SU-DHL-6 (cell line): ENCODE measurements around the gene NPHP4.

ENCODE experiments used
- H2AFZ ChIP-seq: fragments of 200-600 bp; sonication (generic); 2 replicates; pipeline ENCODE4 v1.6.1; 2014; ENCODE audit warnings: low read depth, mild to moderate bottlenecking, moderate library complexity, mixed read lengths, antibody characterized with exemption, low read length; ENCODE audit not compliant: severe bottlenecking
- H3F3A ChIP-seq: fragments of 200-600 bp; shearing (Covaris generic); 2 replicates; pipeline ENCODE4 v1.6.0; 2016; ENCODE audit warnings: antibody characterized with exemption, mild to moderate bottlenecking; ENCODE audit not compliant: insufficient read depth
- H3K27ac ChIP-seq: fragments of 200-600 bp; sonication (generic); 2 replicates; pipeline ENCODE4 v1.5.1; 2016; ENCODE audit warnings: low read depth, mild to moderate bottlenecking, low read length, moderate library complexity, mixed read lengths
- H3K27me3 ChIP-seq: fragments of 200-600 bp; sonication (generic), shearing (Covaris generic); 2 replicates; pipeline ENCODE4 v1.6.0; 2014; ENCODE audit warnings: mild to moderate bottlenecking, low read length
- H3K36me3 ChIP-seq: fragments of 200-600 bp; sonication (generic); 2 replicates; pipeline ENCODE4 v1.6.1; 2014; ENCODE audit warnings: mild to moderate bottlenecking, low read length, mixed read lengths
- H3K4me2 ChIP-seq: fragments of 300-600, 200-600 bp; shearing (Covaris generic), sonication (generic); 2 replicates; pipeline ENCODE4 v1.6.0; 2014; ENCODE audit warnings: low read length, low read depth, mild to moderate bottlenecking; ENCODE audit not compliant: poor library complexity, severe bottlenecking
- H3K4me3 ChIP-seq: fragments of 200-600 bp; sonication (generic); 2 replicates; pipeline ENCODE4 v1.5.1; 2014; ENCODE audit warnings: antibody characterized with exemption, low read length, mild to moderate bottlenecking, mixed read lengths; ENCODE audit not compliant: insufficient read depth, poor library complexity, severe bottlenecking
- H3K79me2 ChIP-seq: fragments of 200-600 bp; sonication (generic); 2 replicates; pipeline ENCODE4 v1.6.1; 2014; ENCODE audit warnings: mild to moderate bottlenecking, low read length, moderate library complexity; ENCODE audit not compliant: insufficient read depth
- H3K9ac ChIP-seq: fragments of 200-600 bp; sonication (generic); 2 replicates; pipeline ENCODE4 v1.7.0; 2014; ENCODE audit warnings: mild to moderate bottlenecking, low read length
- H3K9me2 ChIP-seq: fragments of 200-600 bp; sonication (generic); replicated peaks from 2 replicates; pipeline ENCODE4 v1.6.1; 2014; ENCODE audit warnings: low read length; ENCODE audit not compliant: insufficient read depth
- H3K9me3 ChIP-seq: fragments of 200-600 bp; sonication (generic); 2 replicates; pipeline ENCODE4 v1.6.1; 2014; ENCODE audit warnings: low read length, mixed read lengths; ENCODE audit not compliant: insufficient read depth
- H4K20me1 ChIP-seq: fragments of 200-600 bp; sonication (generic); 2 replicates; pipeline ENCODE4 v1.6.1; 2014; ENCODE audit warnings: low read depth, mild to moderate bottlenecking, antibody characterized with exemption, low read length, moderate library complexity, mixed read lengths
- EZH2phosphoT487 ChIP-seq: fragments of 200-600 bp; sonication (generic), shearing (Covaris generic); conservative IDR thresholded peaks from 2 replicates; pipeline ENCODE4 v1.6.1; 2018; ENCODE audit warnings: mild to moderate bottlenecking, antibody characterized with exemption, low read length, moderate library complexity, mixed read lengths
- TF ChIP-seq, protein P1 (sequence below): fragments of 200-600 bp; sonication (generic); IDR thresholded peaks from one replicate; pipeline ENCODE4 v1.5.1; 2017; ENCODE audit warnings: antibody characterized with exemption, mild to moderate bottlenecking, low read length, moderate library complexity; ENCODE audit not compliant: insufficient read depth, poor library complexity, severe bottlenecking

Gene NPHP4

DNA sequence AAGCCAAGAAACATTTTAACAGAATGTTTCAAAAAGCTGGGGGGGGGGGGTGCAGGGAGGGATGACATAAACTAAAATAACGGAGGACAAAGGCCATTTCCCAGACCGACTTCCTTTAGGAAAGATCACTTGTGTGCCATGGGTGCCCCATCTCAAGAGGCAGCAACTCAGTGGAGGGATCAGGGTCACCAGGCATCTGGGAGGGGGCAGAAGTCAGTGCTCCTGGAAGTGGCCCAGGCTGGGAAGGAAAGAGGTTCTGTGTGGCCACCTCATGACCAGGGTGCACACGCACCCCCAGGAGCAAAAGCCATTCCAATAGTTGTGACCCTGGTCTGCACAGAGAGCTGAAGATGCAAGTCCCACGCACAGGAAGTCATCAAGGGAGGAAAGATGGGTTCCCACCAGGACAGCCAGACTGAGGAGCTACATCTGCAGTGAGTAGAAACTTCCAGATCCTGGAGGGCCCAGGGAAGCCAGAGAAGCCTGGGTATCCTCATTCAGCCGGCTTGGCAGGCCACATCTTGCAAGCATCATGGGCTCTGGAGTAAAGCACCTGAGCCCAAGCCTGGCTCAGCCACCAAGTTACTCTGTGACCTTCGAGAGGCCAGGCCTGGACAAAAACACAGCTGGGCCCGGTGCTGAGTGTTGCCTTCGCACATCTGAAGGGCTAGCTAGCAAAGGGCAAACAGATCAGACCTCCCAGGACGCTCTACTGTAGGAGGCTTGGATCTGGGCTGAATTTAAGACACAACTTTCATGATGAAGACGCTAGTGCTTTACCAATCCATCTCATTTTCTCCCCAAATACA, 36.0 kb downstream of the NPHP4 start:
- TF ChIP-seq EZH2phosphoT487, result no peak

DNA sequence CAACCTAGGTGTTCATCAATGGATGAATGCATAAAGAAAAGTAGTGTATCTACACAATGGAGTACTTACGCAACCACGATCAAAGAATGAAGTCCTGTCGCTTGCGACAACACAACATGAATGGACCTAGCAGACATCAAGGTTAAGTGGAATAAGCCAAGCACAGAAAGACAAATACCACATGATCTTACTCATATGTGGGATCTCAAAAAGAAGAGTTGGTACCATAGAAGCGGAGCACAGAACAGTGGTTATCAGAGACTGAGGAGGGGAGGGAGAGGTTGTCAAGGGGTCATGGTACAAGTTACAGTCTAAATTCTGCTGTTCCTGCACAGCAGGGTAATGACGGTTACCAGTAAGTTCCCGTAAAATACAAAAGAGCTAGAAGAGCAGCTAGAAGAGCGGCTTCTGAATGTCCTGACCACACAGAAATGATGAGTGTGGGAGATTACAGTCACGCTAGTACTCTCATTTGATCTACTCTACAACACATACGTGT, 36.7 kb downstream of the NPHP4 start:
- Histone ChIP-seq H3K9me3 (no peaks in the 10 kb centered on the region), H3K4me3 (no peak overlapping the region), H3K27ac (no peak overlapping the region), H2AFZ (no peak overlapping the region), H3K36me3 (no peaks in the 10 kb centered on the region), H3K79me2 (no peaks in the 10 kb centered on the region), H3K4me2 (no peak overlapping the region), H4K20me1 (no peaks in the 10 kb centered on the region), H3K27me3 (no peaks in the 10 kb centered on the region), H3K9me2 (no peaks in the 10 kb centered on the region), H3K9ac (no peak overlapping the region), H3F3A (0 out of 2 replicates have a peak, but pooled peaks cover 3% of the 10 kb centered on the region)
- TF ChIP-seq, protein P1, sequence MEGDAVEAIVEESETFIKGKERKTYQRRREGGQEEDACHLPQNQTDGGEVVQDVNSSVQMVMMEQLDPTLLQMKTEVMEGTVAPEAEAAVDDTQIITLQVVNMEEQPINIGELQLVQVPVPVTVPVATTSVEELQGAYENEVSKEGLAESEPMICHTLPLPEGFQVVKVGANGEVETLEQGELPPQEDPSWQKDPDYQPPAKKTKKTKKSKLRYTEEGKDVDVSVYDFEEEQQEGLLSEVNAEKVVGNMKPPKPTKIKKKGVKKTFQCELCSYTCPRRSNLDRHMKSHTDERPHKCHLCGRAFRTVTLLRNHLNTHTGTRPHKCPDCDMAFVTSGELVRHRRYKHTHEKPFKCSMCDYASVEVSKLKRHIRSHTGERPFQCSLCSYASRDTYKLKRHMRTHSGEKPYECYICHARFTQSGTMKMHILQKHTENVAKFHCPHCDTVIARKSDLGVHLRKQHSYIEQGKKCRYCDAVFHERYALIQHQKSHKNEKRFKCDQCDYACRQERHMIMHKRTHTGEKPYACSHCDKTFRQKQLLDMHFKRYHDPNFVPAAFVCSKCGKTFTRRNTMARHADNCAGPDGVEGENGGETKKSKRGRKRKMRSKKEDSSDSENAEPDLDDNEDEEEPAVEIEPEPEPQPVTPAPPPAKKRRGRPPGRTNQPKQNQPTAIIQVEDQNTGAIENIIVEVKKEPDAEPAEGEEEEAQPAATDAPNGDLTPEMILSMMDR, result no peak
- TF ChIP-seq EZH2phosphoT487, result no peak

More for the DNA sequence above, 36.0 kb downstream of the NPHP4 start:
- Histone ChIP-seq H3K9me3 (no peaks in the 10 kb centered on the region), H3K36me3 (no peaks in the 10 kb centered on the region), H3K4me2 (no peak overlapping the region), H3K79me2 (no peaks in the 10 kb centered on the region), H3F3A (0 out of 2 replicates have a peak, but pooled peaks cover 3% of the 10 kb centered on the region), H3K27ac (no peak overlapping the region), H2AFZ (no peak overlapping the region), H3K27me3 (no peaks in the 10 kb centered on the region), H4K20me1 (no peaks in the 10 kb centered on the region), H3K4me3 (no peak overlapping the region), H3K9me2 (no peaks in the 10 kb centered on the region), H3K9ac (no peak overlapping the region)

DNA sequence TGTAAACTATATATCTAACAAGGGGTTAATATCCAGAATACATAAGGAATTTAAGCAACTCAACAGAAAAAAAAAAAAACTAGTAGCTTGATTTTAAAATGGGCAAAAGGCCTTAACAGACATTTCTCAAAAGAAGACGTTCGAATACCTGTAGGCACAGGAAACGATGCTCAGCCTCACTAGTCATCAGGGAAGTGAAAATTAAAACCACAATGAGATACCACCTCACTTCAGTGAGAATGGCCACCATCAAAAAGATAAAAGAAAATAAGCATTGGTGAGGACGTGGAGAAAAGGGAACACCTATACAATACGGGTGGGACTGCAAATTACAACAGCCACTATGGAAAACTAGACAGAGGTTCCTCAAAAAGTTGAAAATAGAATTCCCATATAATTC, 37.3 kb downstream of the NPHP4 start:
- Histone ChIP-seq H3K9me2 (no peaks in the 10 kb centered on the region), H4K20me1 (no peaks in the 10 kb centered on the region)

More for the DNA sequence above, 37.3 kb downstream of the NPHP4 start:
- Histone ChIP-seq H2AFZ (no peak overlapping the region), H3F3A (0 out of 2 replicates have a peak, but pooled peaks cover 3% of the 10 kb centered on the region), H3K9ac (no peak overlapping the region), H3K9me3 (no peaks in the 10 kb centered on the region), H3K36me3 (no peaks in the 10 kb centered on the region), H3K4me3 (no peak overlapping the region), H3K4me2 (peak overlapping the region; percentile 31), H3K79me2 (no peaks in the 10 kb centered on the region), H3K27ac (no peak overlapping the region), H3K27me3 (no peaks in the 10 kb centered on the region)
- TF ChIP-seq EZH2phosphoT487, result no peak
- TF ChIP-seq, protein P1, result no peak
